ENCODE data around the gene CAPZB.

The CAPZB gene

GRCh38 chr1:19384772-19385187, 100.6 kb downstream of the CAPZB start:
- no peaks in the 10 kb centered on the region for H3K9me3 ChIP-seq (ENCODE audit: control insufficient read depth, insufficient read depth, low read length)
- H3K27me3 ChIP-seq (ENCODE audit: control insufficient read depth, insufficient read depth, low read length), result no peaks in the 10 kb centered on the region
- peaks cover 23% of the 10 kb centered on the region for H3K36me3 ChIP-seq (ENCODE audit: control insufficient read depth, insufficient read depth, low read length)

GRCh38 chr1:19384113-19384512, 101.2 kb downstream of the CAPZB start:
- Histone ChIP-seq H3K4me3 (ENCODE audit: low read depth, low read length) (no peak overlapping the region), H3K27me3 (ENCODE audit: control insufficient read depth, insufficient read depth, low read length) (no peaks in the 10 kb centered on the region), H3K9ac (ENCODE audit: low read depth, low read length) (peak overlapping the region; percentile 37), H3K36me3 (ENCODE audit: control insufficient read depth, insufficient read depth, low read length) (peaks cover 25% of the 10 kb centered on the region), H3K9me3 (ENCODE audit: control insufficient read depth, insufficient read depth, low read length) (no peaks in the 10 kb centered on the region), H3K4me1 (ENCODE audit: control insufficient read depth, insufficient read depth, low read length) (no peaks in the 10 kb centered on the region)

More at GRCh38 chr1:19384772-19385187, 100.6 kb downstream of the CAPZB start:
- Histone ChIP-seq H3K4me1 (ENCODE audit: control insufficient read depth, insufficient read depth, low read length) (no peaks in the 10 kb centered on the region), H3K4me3 (ENCODE audit: low read depth, low read length) (no peak overlapping the region), H3K9ac (ENCODE audit: low read depth, low read length) (no peak overlapping the region)

GRCh38 chr1:19382222-19382621, 103.1 kb downstream of the CAPZB start:
- Histone ChIP-seq H3K4me1 (ENCODE audit: control insufficient read depth, insufficient read depth, low read length) (no peaks in the 10 kb centered on the region), H3K4me3 (ENCODE audit: low read depth, low read length) (no peak overlapping the region), H3K9ac (ENCODE audit: low read depth, low read length) (no peak overlapping the region), H3K36me3 (ENCODE audit: control insufficient read depth, insufficient read depth, low read length) (peaks cover 36% of the 10 kb centered on the region), H3K27me3 (ENCODE audit: control insufficient read depth, insufficient read depth, low read length) (no peaks in the 10 kb centered on the region), H3K9me3 (ENCODE audit: control insufficient read depth, insufficient read depth, low read length) (no peaks in the 10 kb centered on the region)

- Histone ChIP-seq H3K4me3 (ENCODE audit: low read depth, low read length) (no peak overlapping the region), H3K9ac (ENCODE audit: low read depth, low read length) (no peak overlapping the region), H3K36me3 (ENCODE audit: control insufficient read depth, insufficient read depth, low read length) (peaks cover 40% of the 10 kb centered on the region), H3K9me3 (ENCODE audit: control insufficient read depth, insufficient read depth, low read length) (no peaks in the 10 kb centered on the region), H3K4me1 (ENCODE audit: control insufficient read depth, insufficient read depth, low read length) (no peaks in the 10 kb centered on the region), H3K27me3 (ENCODE audit: control insufficient read depth, insufficient read depth, low read length) (no peaks in the 10 kb centered on the region)
Observed at GRCh38 chr1:19381261-19381660, 104.1 kb downstream of the CAPZB start.

- H3K9me3 ChIP-seq (ENCODE audit: control insufficient read depth, insufficient read depth, low read length), result no peaks in the 10 kb centered on the region
- peaks cover 27% of the 10 kb centered on the region for H3K36me3 ChIP-seq (ENCODE audit: control insufficient read depth, insufficient read depth, low read length)
- H3K4me3 ChIP-seq (ENCODE audit: low read depth, low read length), result no peak overlapping the region
- no peaks in the 10 kb centered on the region for H3K27me3 ChIP-seq (ENCODE audit: control insufficient read depth, insufficient read depth, low read length)
- H3K4me1 ChIP-seq (ENCODE audit: control insufficient read depth, insufficient read depth, low read length), result no peaks in the 10 kb centered on the region
- no peak overlapping the region for H3K9ac ChIP-seq (ENCODE audit: low read depth, low read length)
Observed at GRCh38 chr1:19377812-19378718, 107.3 kb downstream of the CAPZB start.

GRCh38 chr1:19376428-19377372, 108.6 kb downstream of the CAPZB start:
- Histone ChIP-seq H3K36me3 (ENCODE audit: control insufficient read depth, insufficient read depth, low read length) (peaks cover 28% of the 10 kb centered on the region), H3K4me1 (ENCODE audit: control insufficient read depth, insufficient read depth, low read length) (no peaks in the 10 kb centered on the region)

GRCh38 chr1:19375631-19376400, 109.5 kb downstream of the CAPZB start:
- Histone ChIP-seq H3K36me3 (ENCODE audit: control insufficient read depth, insufficient read depth, low read length) (peaks cover 35% of the 10 kb centered on the region), H3K9me3 (ENCODE audit: control insufficient read depth, insufficient read depth, low read length) (no peaks in the 10 kb centered on the region), H3K9ac (ENCODE audit: low read depth, low read length) (no peak overlapping the region), H3K4me1 (ENCODE audit: control insufficient read depth, insufficient read depth, low read length) (no peaks in the 10 kb centered on the region), H3K4me3 (ENCODE audit: low read depth, low read length) (no peak overlapping the region), H3K27me3 (ENCODE audit: control insufficient read depth, insufficient read depth, low read length) (no peaks in the 10 kb centered on the region)

More at GRCh38 chr1:19376428-19377372, 108.6 kb downstream of the CAPZB start:
- H3K9me3 ChIP-seq (ENCODE audit: control insufficient read depth, insufficient read depth, low read length), result no peaks in the 10 kb centered on the region
- no peaks in the 10 kb centered on the region for H3K27me3 ChIP-seq (ENCODE audit: control insufficient read depth, insufficient read depth, low read length)
- H3K4me3 ChIP-seq (ENCODE audit: low read depth, low read length), result no peak overlapping the region
- no peak overlapping the region for H3K9ac ChIP-seq (ENCODE audit: low read depth, low read length)

GRCh38 chr1:19374926-19375325, 110.4 kb downstream of the CAPZB start:
- H3K36me3 ChIP-seq (ENCODE audit: control insufficient read depth, insufficient read depth, low read length), result peaks cover 28% of the 10 kb centered on the region
- no peaks in the 10 kb centered on the region for H3K4me1 ChIP-seq (ENCODE audit: control insufficient read depth, insufficient read depth, low read length)
- H3K9me3 ChIP-seq (ENCODE audit: control insufficient read depth, insufficient read depth, low read length), result no peaks in the 10 kb centered on the region
- no peak overlapping the region for H3K9ac ChIP-seq (ENCODE audit: low read depth, low read length)
- H3K4me3 ChIP-seq (ENCODE audit: low read depth, low read length), result no peak overlapping the region
- no peaks in the 10 kb centered on the region for H3K27me3 ChIP-seq (ENCODE audit: control insufficient read depth, insufficient read depth, low read length)

GRCh38 chr1:19374083-19374801, 111.1 kb downstream of the CAPZB start:
- no peaks in the 10 kb centered on the region for H3K9me3 ChIP-seq (ENCODE audit: control insufficient read depth, insufficient read depth, low read length)
- H3K27me3 ChIP-seq (ENCODE audit: control insufficient read depth, insufficient read depth, low read length), result no peaks in the 10 kb centered on the region
- no peaks in the 10 kb centered on the region for H3K4me1 ChIP-seq (ENCODE audit: control insufficient read depth, insufficient read depth, low read length)
- peaks cover 25% of the 10 kb centered on the region for H3K36me3 ChIP-seq (ENCODE audit: control insufficient read depth, insufficient read depth, low read length)
- H3K9ac ChIP-seq (ENCODE audit: low read depth, low read length), result no peak overlapping the region
- H3K4me3 ChIP-seq (ENCODE audit: low read depth, low read length), result no peak overlapping the region

GRCh38 chr1:19373211-19374082, 111.9 kb downstream of the CAPZB start:
- Histone ChIP-seq H3K9ac (ENCODE audit: low read depth, low read length) (no peak overlapping the region), H3K27me3 (ENCODE audit: control insufficient read depth, insufficient read depth, low read length) (no peaks in the 10 kb centered on the region), H3K9me3 (ENCODE audit: control insufficient read depth, insufficient read depth, low read length) (no peaks in the 10 kb centered on the region), H3K4me3 (ENCODE audit: low read depth, low read length) (no peak overlapping the region), H3K36me3 (ENCODE audit: control insufficient read depth, insufficient read depth, low read length) (peaks cover 24% of the 10 kb centered on the region), H3K4me1 (ENCODE audit: control insufficient read depth, insufficient read depth, low read length) (no peaks in the 10 kb centered on the region)

Measured in iPS-15b (cell line).